ENCODE measurements around the gene CLEC18B.
"Not testable (repeated sequence)": the region's sequence is repeated elsewhere in the genome, so short reads cannot be mapped to it uniquely, and the experiment has no call there.

- TF ChIP-seq RAD21 (IDR thresholded peaks at IDR 0.05; ENCODE audit: low read length); POLR2A (IDR thresholded peaks at IDR 0.05; ENCODE audit: low read depth, low read length); MAFK (IDR thresholded peaks at IDR 0.05; ENCODE audit: low read depth, low read length); SMC3 (IDR thresholded peaks at IDR 0.05; ENCODE audit: low read depth, low read length); RFX5 (IDR thresholded peaks at IDR 0.05; ENCODE audit: low read depth, low read length); CEBPB (IDR thresholded peaks at IDR 0.05; ENCODE audit: low read depth, low read length): not testable (repeated sequence)
- TF ChIP-seq, protein P1, sequence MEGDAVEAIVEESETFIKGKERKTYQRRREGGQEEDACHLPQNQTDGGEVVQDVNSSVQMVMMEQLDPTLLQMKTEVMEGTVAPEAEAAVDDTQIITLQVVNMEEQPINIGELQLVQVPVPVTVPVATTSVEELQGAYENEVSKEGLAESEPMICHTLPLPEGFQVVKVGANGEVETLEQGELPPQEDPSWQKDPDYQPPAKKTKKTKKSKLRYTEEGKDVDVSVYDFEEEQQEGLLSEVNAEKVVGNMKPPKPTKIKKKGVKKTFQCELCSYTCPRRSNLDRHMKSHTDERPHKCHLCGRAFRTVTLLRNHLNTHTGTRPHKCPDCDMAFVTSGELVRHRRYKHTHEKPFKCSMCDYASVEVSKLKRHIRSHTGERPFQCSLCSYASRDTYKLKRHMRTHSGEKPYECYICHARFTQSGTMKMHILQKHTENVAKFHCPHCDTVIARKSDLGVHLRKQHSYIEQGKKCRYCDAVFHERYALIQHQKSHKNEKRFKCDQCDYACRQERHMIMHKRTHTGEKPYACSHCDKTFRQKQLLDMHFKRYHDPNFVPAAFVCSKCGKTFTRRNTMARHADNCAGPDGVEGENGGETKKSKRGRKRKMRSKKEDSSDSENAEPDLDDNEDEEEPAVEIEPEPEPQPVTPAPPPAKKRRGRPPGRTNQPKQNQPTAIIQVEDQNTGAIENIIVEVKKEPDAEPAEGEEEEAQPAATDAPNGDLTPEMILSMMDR (conservative IDR thresholded peaks at IDR 0.05; ENCODE audit: low read depth, low read length) = not testable (repeated sequence)
Observed at GRCh38 chr16:74407362-74407705, 13.9 kb downstream of the CLEC18B start.

Data from IMR-90 (cell line).